ENCODE results near the gene KRTAP12-2. TPM values are rescaled to one million over a fixed set of nuclear protein-coding genes. Genes with fewer than 3 reads are reported as not detected.
"Not testable (repeated sequence)": the region's sequence is repeated elsewhere in the genome, so short reads cannot be mapped to it uniquely, and the experiment has no call there.

The KRTAP12-2 gene
- total RNA-seq, 1 donor from 2014 or later: not detected

DNA sequence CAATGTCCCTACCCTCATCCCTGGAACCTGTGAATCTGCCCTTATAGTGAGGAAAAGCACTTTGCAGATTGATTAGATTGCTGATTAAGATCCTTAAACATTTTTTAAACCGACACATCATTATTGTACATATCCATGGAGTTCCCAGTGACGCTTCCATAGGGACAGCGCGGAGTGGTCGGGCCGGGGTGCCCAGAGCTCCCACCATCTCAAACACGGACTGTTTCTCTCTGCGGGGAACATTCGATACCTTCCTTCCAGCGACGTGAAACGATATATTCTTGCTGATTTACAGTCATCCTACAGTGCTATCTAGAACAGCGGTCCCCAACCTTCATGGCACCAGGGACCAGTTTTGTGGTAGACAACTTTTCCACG is 34.3 kb upstream of the KRTAP12-2 start:
- H3K4me3 ChIP-seq (ENCODE audit: low read depth, low read length): no peak overlapping the region
- DNase-seq (ENCODE audit: low read depth): no peak
- TF ChIP-seq, protein P1, sequence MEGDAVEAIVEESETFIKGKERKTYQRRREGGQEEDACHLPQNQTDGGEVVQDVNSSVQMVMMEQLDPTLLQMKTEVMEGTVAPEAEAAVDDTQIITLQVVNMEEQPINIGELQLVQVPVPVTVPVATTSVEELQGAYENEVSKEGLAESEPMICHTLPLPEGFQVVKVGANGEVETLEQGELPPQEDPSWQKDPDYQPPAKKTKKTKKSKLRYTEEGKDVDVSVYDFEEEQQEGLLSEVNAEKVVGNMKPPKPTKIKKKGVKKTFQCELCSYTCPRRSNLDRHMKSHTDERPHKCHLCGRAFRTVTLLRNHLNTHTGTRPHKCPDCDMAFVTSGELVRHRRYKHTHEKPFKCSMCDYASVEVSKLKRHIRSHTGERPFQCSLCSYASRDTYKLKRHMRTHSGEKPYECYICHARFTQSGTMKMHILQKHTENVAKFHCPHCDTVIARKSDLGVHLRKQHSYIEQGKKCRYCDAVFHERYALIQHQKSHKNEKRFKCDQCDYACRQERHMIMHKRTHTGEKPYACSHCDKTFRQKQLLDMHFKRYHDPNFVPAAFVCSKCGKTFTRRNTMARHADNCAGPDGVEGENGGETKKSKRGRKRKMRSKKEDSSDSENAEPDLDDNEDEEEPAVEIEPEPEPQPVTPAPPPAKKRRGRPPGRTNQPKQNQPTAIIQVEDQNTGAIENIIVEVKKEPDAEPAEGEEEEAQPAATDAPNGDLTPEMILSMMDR (conservative IDR thresholded peaks at IDR 0.05; ENCODE audit: low read depth, low read length): no peak

DNA sequence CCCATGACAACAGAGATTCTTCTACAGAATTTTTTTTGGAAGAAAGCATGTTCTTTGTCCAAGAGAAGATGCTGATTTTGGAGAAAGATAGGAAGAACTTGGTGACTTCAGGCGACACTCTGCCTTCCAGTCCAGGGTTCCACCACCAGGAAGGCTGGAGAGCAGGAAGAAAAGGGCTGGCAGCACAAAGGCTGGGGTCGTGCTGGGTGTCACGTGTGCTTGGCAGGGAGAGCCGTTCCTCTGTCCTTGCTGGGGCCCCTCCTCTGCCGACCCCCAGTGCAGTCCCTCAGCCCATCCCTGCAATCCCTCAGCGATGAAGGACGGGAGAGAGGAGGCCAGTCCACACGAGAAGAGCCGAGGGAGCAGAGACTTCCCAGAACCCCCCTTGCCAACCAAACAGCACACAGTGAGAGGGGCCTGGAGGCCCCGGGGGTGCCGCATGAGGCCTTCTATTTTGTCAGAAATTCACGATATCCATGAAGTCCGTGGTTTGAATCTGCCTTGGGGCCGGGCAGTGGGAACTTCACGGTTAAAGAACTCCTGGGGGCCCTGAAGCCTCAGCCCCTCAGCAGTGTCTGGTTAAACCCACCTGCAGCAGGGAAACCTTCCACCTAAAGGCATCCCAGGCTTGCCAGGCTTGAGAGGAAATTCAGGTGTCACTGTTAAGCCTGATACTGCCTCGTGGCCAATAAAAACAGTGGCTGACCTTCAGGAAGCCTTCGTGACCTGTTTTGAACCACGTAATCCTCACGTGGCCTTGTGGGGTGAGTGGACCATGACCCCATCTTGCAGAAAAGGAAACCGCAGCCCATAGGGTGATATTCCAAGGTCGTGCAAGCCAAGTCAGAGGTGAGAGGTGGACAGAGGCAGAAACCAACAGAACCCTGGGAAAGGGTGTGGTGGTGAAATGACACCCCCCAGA is 33.6 kb upstream of the KRTAP12-2 start:
- no peak overlapping the region for H3K4me3 ChIP-seq (ENCODE audit: low read depth, low read length)
- no peak for DNase-seq (ENCODE audit: low read depth)
- TF ChIP-seq, protein P1 (conservative IDR thresholded peaks at IDR 0.05; ENCODE audit: low read depth, low read length): no peak

DNA sequence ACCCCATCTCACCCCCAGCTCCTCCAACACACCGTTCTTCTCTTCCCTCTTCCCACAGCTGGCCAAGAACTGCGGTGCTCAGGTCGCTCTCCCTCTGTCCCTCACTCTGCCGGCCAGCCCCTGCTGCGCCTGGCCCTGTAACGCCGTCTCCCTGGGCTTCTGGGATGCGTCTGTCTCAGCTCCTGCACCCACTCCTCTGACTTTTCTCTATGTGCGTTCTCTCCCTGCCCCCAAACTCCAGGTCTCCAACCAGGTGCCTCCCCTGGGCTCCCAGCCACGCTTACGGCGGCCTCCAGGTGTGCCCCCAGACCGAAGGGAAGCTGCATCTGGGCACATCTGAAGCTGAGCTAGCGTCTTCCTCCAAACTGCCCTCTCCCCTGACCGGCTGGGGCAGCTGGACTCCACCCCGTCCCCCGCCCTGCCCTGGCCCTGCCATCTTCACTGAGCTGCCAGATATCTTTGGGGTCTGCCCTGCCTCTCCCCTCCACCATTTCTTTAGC is 32.8 kb upstream of the KRTAP12-2 start:
- TF ChIP-seq, protein P1 (conservative IDR thresholded peaks at IDR 0.05; ENCODE audit: low read depth, low read length): no peak
- H3K4me3 ChIP-seq (ENCODE audit: low read depth, low read length): no peak overlapping the region
- no peak for DNase-seq (ENCODE audit: low read depth)

DNA sequence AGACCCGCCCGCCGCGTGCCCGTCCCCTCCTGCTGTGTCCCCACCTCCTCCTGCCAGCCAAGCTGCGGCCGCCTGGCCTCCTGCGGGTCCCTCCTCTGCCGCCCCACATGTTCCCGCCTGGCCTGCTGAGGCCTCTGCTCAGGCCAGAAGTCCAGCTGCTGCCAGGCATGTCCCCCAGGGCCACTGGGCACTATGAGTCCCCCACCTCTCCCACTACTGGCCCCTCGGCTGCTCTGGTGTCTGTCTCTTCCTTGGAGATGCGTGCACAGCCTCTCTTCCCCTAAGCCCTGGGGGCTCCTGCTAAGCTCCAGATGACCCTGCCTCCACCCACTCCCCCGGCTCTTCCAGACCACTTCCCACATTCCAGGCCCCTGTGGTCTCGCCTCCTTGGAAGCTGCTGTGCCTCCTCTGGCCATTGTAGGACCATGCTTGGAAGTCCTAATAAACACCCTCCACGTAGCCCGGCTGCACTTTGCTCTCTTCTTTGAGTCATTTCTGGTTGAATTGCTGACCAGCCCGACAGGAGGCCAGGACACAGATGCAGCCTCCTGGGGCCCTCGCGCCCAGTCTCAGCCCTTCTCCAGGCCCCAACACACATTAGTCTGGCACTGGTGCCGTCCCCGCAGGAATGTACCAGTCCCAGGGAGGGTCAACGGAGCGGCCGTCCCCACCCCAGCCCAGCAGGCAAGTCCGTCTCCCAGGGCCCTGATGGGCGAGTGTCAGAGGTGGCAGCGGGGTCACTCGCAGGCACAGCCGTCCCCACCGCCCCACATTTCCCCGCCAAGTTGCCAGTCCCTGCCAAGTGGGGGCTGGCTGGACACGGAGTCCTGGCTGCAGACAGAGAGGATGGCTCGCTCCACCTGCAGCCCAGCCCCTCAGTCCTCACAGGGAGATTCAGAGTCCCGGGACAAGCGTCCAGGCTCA is 31.3 kb upstream of the KRTAP12-2 start:
- H3K4me3 ChIP-seq (ENCODE audit: low read depth, low read length): no peak overlapping the region
- DNase-seq (ENCODE audit: low read depth): no peak
- TF ChIP-seq, protein P1 (conservative IDR thresholded peaks at IDR 0.05; ENCODE audit: low read depth, low read length): no peak

DNA sequence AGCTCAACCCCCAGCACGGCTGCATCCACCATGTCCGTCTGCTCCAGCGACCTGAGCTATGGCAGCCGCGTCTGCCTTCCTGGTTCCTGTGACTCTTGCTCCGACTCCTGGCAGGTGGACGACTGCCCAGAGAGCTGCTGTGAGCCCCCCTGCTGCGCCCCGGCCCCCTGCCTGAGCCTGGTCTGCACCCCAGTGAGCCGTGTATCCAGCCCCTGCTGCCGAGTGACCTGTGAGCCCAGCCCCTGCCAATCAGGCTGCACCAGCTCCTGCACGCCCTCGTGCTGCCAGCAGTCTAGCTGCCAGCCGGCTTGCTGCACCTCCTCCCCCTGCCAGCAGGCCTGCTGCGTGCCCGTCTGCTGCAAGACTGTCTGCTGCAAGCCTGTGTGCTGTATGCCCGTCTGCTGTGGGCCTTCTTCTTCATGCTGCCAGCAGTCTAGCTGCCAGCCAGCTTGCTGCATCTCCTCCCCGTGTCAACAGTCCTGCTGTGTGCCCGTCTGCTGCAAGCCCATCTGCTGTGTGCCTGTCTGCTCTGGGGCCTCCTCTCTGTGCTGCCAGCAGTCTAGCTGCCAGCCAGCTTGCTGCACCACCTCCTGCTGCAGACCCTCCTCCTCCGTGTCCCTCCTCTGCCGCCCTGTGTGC is 30.6 kb upstream of the KRTAP12-2 start, which contains the start of gene KRTAP10-12:
KRTAP10-12 (plus strand) TSS at position 1 of the 639 bp plus-strand sequence; CDS start at position 31, 30 bp downstream.
- not testable (repeated sequence) for DNase-seq (ENCODE audit: low read depth)

DNA sequence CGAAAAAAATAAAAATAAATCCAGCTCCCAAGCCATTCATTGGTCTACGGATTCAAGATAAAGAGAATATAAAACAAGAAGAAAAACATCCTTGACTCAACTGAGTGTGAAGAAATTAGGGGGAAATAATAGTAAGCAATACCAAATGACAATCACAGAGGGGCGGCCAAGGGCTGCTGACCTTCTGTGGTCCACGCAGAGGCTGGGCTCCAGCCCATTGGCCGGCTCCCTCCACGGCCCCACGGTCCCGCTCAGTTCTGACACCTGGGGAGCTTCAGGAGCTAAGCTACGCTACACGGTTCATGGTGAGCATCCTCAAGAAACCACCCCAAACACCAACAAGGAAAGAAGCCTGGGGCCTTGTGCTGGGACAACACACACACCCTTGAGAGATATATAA is 29.8 kb upstream of the KRTAP12-2 start:
- TF ChIP-seq, protein P1 (conservative IDR thresholded peaks at IDR 0.05; ENCODE audit: low read depth, low read length): no peak
- no peak for DNase-seq (ENCODE audit: low read depth)
- no peak overlapping the region for H3K4me3 ChIP-seq (ENCODE audit: low read depth, low read length)

More for the DNA sequence above, 30.6 kb upstream of the KRTAP12-2 start, which contains the start of gene KRTAP10-12:
- H3K4me3 ChIP-seq (ENCODE audit: low read depth, low read length): not testable (repeated sequence)
